Endothelial cell of umbilical vein (primary cell): ENCODE data around the gene LRRTM4. TPM values are rescaled to one million over a fixed set of nuclear protein-coding genes. Genes with fewer than 3 reads are reported as not detected.

Source experiments
- BruUV-seq: library from RNA; stranded (reverse); fragments of 400-500 nt; replicated peaks from 2 replicates; lab custom pipeline; 2021; lab: Mats Ljungman, UMichigan
- CTCF ChIA-PET: fragments of 300-600, 350-600 bp; sonication (Branson Sonifier 250); formaldehyde crosslinking; loops from one replicate; lab custom pipeline; 2021; ENCODE audit warnings: antibody characterized with exemption, inconsistent platforms; lab: Charles Lee
- POLR2A ChIA-PET: fragments of 300-600, 350-600 bp; sonication (Branson Sonifier 250); formaldehyde crosslinking; loops from one replicate; lab custom pipeline; 2021; ENCODE audit warnings: antibody characterized with exemption, inconsistent platforms; lab: Charles Lee
- DNase-seq: peaks from one replicate; pipeline ENCODE4 v3.0.0-alpha.2; 2011; ENCODE audit warnings: low read depth, low spot score
- FAIRE-seq: peaks from 2 replicates; lab custom pipeline; 2011; peaks lifted over from hg19 to GRCh38; lab: Jason Lieb, UNC
- H2AFZ ChIP-seq: 2 replicates; pipeline ENCODE4 v1.6.0; 2012; ENCODE audit warnings: low read depth, low read length, control low read depth, inconsistent platforms
- H3K27ac ChIP-seq: 2 replicates; pipeline ENCODE4 v1.5.1; 2011; ENCODE audit warnings: low read depth, mild to moderate bottlenecking, control low read depth, low read length, moderate library complexity; ENCODE audit not compliant: insufficient read depth
- H3K27me3 ChIP-seq, 2 experiments: 2 replicates each; pipeline versions ENCODE4 v1.6.0 to v1.6.1; 2011; ENCODE audit warnings: low read length in 2 of 2, mixed read lengths in 1 of 2; ENCODE audit not compliant: control insufficient read depth in 2 of 2, insufficient read depth in 2 of 2
- H3K36me3 ChIP-seq, 2 experiments: 2 replicates in 1 of 2; 3 replicates in 1 of 2; pipeline ENCODE4 v1.5.1; 2011; ENCODE audit warnings: low read length in 2 of 2, mild to moderate bottlenecking in 1 of 2, moderate library complexity in 1 of 2; ENCODE audit not compliant: control insufficient read depth in 2 of 2, insufficient read depth in 2 of 2; ENCODE audit errors: extremely low read depth in 1 of 2
- H3K4me1 ChIP-seq: 3 replicates; pipeline ENCODE4 v1.5.1; 2011; ENCODE audit warnings: mild to moderate bottlenecking, low read length; ENCODE audit not compliant: control insufficient read depth, insufficient read depth; ENCODE audit errors: extremely low read depth
- H3K4me2 ChIP-seq: 2 replicates; pipeline ENCODE4 v1.6.1; 2011; ENCODE audit warnings: low read length, control low read depth, mixed read lengths; ENCODE audit not compliant: insufficient read depth
- H3K4me3 ChIP-seq, 3 experiments: fragments of 200-600 bp in 1 of 3; sonication (generic), shearing (Covaris generic) in 1 of 3; replicated peaks in 1 of 3; 2 replicates each; pipeline ENCODE4 v1.5.1; 2011 to 2016; ENCODE audit warnings: control low read depth in 3 of 3, low read length in 3 of 3, mild to moderate bottlenecking in 2 of 3, inconsistent platforms in 1 of 3, low read depth in 1 of 3, moderate library complexity in 1 of 3; ENCODE audit not compliant: insufficient read depth in 1 of 3
- H3K79me2 ChIP-seq: 2 replicates; pipeline ENCODE4 v1.6.0; 2012; ENCODE audit warnings: low read length, inconsistent platforms; ENCODE audit not compliant: control insufficient read depth, insufficient read depth
- H3K9ac ChIP-seq: replicated peaks from 2 replicates; pipeline ENCODE3; 2011; ENCODE audit warnings: low read length, control low read depth; ENCODE audit not compliant: insufficient read depth; ENCODE audit errors: extremely low read depth
- H3K9me1 ChIP-seq: replicated peaks from 3 replicates; pipeline ENCODE4 v1.6.0; 2011; ENCODE audit warnings: mild to moderate bottlenecking, low read length; ENCODE audit not compliant: control insufficient read depth, insufficient read depth; ENCODE audit errors: extremely low read depth
- H3K9me3 ChIP-seq: replicated peaks from 2 replicates; pipeline ENCODE4 v1.5.1; 2012; ENCODE audit warnings: low read length, inconsistent platforms; ENCODE audit not compliant: control insufficient read depth, insufficient read depth
- H4K20me1 ChIP-seq: replicated peaks from 2 replicates; pipeline ENCODE3; 2011; ENCODE audit warnings: mild to moderate bottlenecking, low read length; ENCODE audit not compliant: control insufficient read depth, insufficient read depth; ENCODE audit errors: extremely low read depth
- CTCF ChIP-seq, 2 donors: IDR thresholded peaks; 1 replicate in 1 of 2; 2 replicates in 1 of 2; pipeline ENCODE4 v1.5.1; 2011; ENCODE audit warnings: low read length in 2 of 2, mild to moderate bottlenecking in 2 of 2, moderate library complexity in 2 of 2, control low read depth in 1 of 2, inconsistent platforms in 1 of 2, low read depth in 1 of 2; ENCODE audit not compliant: insufficient read depth in 1 of 2; ENCODE audit errors: extremely low read depth in 1 of 2
- EZH2 ChIP-seq: IDR thresholded peaks from 2 replicates; pipeline ENCODE4 v1.6.1; 2012; ENCODE audit warnings: borderline replicate concordance, low read depth, mild to moderate bottlenecking, moderate library complexity, low read length, inconsistent platforms; ENCODE audit not compliant: severe bottlenecking
- FOS ChIP-seq: IDR thresholded peaks from 2 replicates; pipeline ENCODE4 v1.6.1; 2011; ENCODE audit warnings: mild to moderate bottlenecking, low read length, moderate library complexity, borderline replicate concordance; ENCODE audit not compliant: insufficient read depth
- GATA2 ChIP-seq: IDR thresholded peaks from 2 replicates; pipeline ENCODE4 v1.7.0; 2011; ENCODE audit warnings: low read depth, mild to moderate bottlenecking, moderate library complexity, mixed read lengths, low read length; ENCODE audit not compliant: insufficient read length, insufficient read depth
- JUN ChIP-seq: IDR thresholded peaks from 2 replicates; pipeline ENCODE4 v1.6.1; 2011; ENCODE audit warnings: borderline replicate concordance, low read depth; ENCODE audit not compliant: insufficient read length, insufficient read depth
- MYC ChIP-seq: IDR thresholded peaks from one replicate; pipeline ENCODE4 v1.6.1; 2011; ENCODE audit warnings: mild to moderate bottlenecking, low read depth, low read length
- POLR2A ChIP-seq: IDR thresholded peaks from 2 replicates; pipeline ENCODE4 v1.6.1; 2012; ENCODE audit warnings: low read depth, mild to moderate bottlenecking, control low read depth, low read length
- POLR2AphosphoS5 ChIP-seq: IDR thresholded peaks from 2 replicates; pipeline ENCODE4 v1.6.1; 2012; ENCODE audit warnings: low read depth, mild to moderate bottlenecking, control low read depth, low read length, moderate library complexity; ENCODE audit not compliant: insufficient read depth
- dilution Hi-C: fragments of 300-500 bp; cut with MboI; formaldehyde crosslinking; loops from one replicate; pipeline ENCODE4 v1.15.0; 2019; ENCODE audit warnings: low sequenced_read_pairs; ENCODE audit not compliant: extremely low pct_ligation_motif_present
- intact Hi-C: fragments of 100-400 bp; cut with micrococcal nuclease; formaldehyde crosslinking; loops from one replicate; pipeline ENCODE4 v1.10.0; 2022
- polyA plus RNA-seq, 4 experiments: library from polyadenylated mRNA; depleted of rRNA in 3 of 4; stranded (reverse) in 3 of 4; unstranded in 1 of 4; fragments of >200 nt; gene quantifications; 2 replicates each; pipeline versions ENCODE4 v1.2.1 to v1.2.3, GENCODE V29; 2011 to 2012; ENCODE audit warnings: missing spikeins in 1 of 4
- total RNA-seq: library from RNA; stranded (reverse); gene quantifications from 2 replicates; pipeline ENCODE4 v1.2.3, GENCODE V29; 2021
- TF ChIP-seq, protein P1 (sequence below): IDR thresholded peaks from 2 replicates; pipeline ENCODE4 v1.6.1; 2011; ENCODE audit not compliant: insufficient read depth, insufficient read length

The LRRTM4 gene
- total and polyA plus RNA-seq, 2 donors (not counting 3 experiments of a cell fraction or from before 2014, with no cell fraction given), result not detected

GRCh38 chr2:77232909-77233425 is 289.2 kb downstream of the LRRTM4 start:
- Histone ChIP-seq H3K27ac (no peak overlapping the region), H3K4me3 (no peak overlapping the region), H3K79me2 (no peaks in the 10 kb centered on the region), H3K9me1 (no peaks in the 10 kb centered on the region), H3K27me3 (no peaks in the 10 kb centered on the region), H3K4me1 (no peaks in the 10 kb centered on the region), H2AFZ (no peak overlapping the region), H3K36me3 (no peaks in the 10 kb centered on the region), H3K4me2 (no peak overlapping the region), H3K9me3 (no peaks in the 10 kb centered on the region), H4K20me1 (no peaks in the 10 kb centered on the region), H3K9ac (no peak overlapping the region)
- POLR2A ChIA-PET, result no interaction called here
- CTCF ChIA-PET, result no interaction called here
- DNase-seq (no peak), FAIRE-seq (no peak)
- intact Hi-C loops, result no loop called here
- BruUV-seq, result no TSS peak
- no peak for TF ChIP-seq JUN
- TF ChIP-seq, protein P1, sequence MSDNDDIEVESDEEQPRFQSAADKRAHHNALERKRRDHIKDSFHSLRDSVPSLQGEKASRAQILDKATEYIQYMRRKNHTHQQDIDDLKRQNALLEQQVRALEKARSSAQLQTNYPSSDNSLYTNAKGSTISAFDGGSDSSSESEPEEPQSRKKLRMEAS, result no peak
- no peak for TF ChIP-seq CTCF (IDR thresholded peaks at IDR 0.05; ENCODE audit: extremely low read depth in 1 of 2, insufficient read depth in 1 of 2, low read depth in 1 of 2, low read length in 2 of 2)
- TF ChIP-seq GATA2, result no peak
- TF ChIP-seq EZH2, result no peak
- no peak for TF ChIP-seq MYC
- TF ChIP-seq POLR2A, result no peak
- TF ChIP-seq FOS, result no peak
- no peak for TF ChIP-seq POLR2AphosphoS5
- dilution Hi-C loops, result no loop called here
